SK-N-SH (cell line): ENCODE measurements around the gene SCN7A. TPM values are rescaled to one million over a fixed set of nuclear protein-coding genes. Genes with fewer than 3 reads are reported as not detected.

Experiments
- CTCF ChIA-PET: fragments of 300-600, 350-600 bp; formaldehyde crosslinking; extraction: SDS; loops from one replicate; lab custom pipeline; 2021; lab: Yijun Ruan, JAX
- POLR2A ChIA-PET: fragments of 350-600 bp; sonication (Branson Sonifier 250); formaldehyde crosslinking; extraction: SDS; loops from one replicate; lab custom pipeline; 2020; ENCODE audit warnings: antibody characterized with exemption, inconsistent platforms; lab: Yijun Ruan, JAX
- DNase-seq: peaks from one replicate; pipeline ENCODE4 v3.0.0; 2012
- H2AFZ ChIP-seq: fragments of 200-600 bp; sonication (generic); 2 replicates; pipeline ENCODE4 v1.8.1; 2016; ENCODE audit warnings: antibody characterized with exemption, mild to moderate bottlenecking, low read depth
- H3F3A ChIP-seq: fragments of 200-600 bp; sonication (generic); replicated peaks from 2 replicates; pipeline ENCODE3; 2016; ENCODE audit warnings: antibody characterized with exemption, mild to moderate bottlenecking; ENCODE audit not compliant: insufficient read depth
- H3K27ac ChIP-seq, 2 experiments: fragments of 200-500 bp in 1 of 2; fragments of 200-600 bp in 1 of 2; sonication (Bioruptor generic) in 1 of 2; sonication (generic), shearing (Covaris generic) in 1 of 2; 2 replicates each; pipeline versions ENCODE4 v1.5.1 to v1.6.1; 2014 to 2016; ENCODE audit warnings: low read depth in 2 of 2, inconsistent platforms in 1 of 2, low read length in 1 of 2, mild to moderate bottlenecking in 1 of 2, mixed read lengths in 1 of 2
- H3K27me3 ChIP-seq: fragments of 200-600 bp; sonication (generic), shearing (Covaris generic); 2 replicates; pipeline ENCODE4 v1.6.1; 2016; ENCODE audit warnings: mixed run types; ENCODE audit not compliant: insufficient read depth
- H3K36me3 ChIP-seq, 2 experiments: fragments of 200-500 bp in 1 of 2; fragments of 200-600 bp in 1 of 2; sonication (Bioruptor generic) in 1 of 2; sonication (generic) in 1 of 2; replicated peaks in 1 of 2; 2 replicates each; pipeline versions ENCODE3 to v1.5.1; 2014 to 2016; ENCODE audit warnings: low read length in 1 of 2, mild to moderate bottlenecking in 1 of 2; ENCODE audit not compliant: insufficient read depth in 2 of 2, control insufficient read depth in 1 of 2
- H3K4me1 ChIP-seq, 2 experiments: fragments of 200-500 bp in 1 of 2; fragments of 200-600 bp in 1 of 2; sonication (Bioruptor generic) in 1 of 2; sonication (generic), shearing (Covaris generic) in 1 of 2; 2 replicates each; pipeline versions ENCODE4 v1.5.1 to v1.6.1; 2014 to 2016; ENCODE audit warnings: low read depth in 1 of 2, low read length in 1 of 2, mixed run types in 1 of 2; ENCODE audit not compliant: insufficient read depth in 2 of 2, control insufficient read depth in 1 of 2
- H3K4me2 ChIP-seq: fragments of 200-600 bp; sonication (generic), shearing (Covaris generic); 2 replicates; pipeline ENCODE4 v1.6.1; 2017; ENCODE audit warnings: mixed run types
- H3K4me3 ChIP-seq, 2 experiments: fragments of 200-500 bp in 1 of 2; fragments of 200-600 bp in 1 of 2; sonication (Bioruptor generic) in 1 of 2; sonication (generic), shearing (Covaris generic) in 1 of 2; 2 replicates each; pipeline versions ENCODE4 v1.5.1 to v1.8.1; 2014 to 2016; ENCODE audit warnings: low read depth in 2 of 2, inconsistent platforms in 1 of 2, low read length in 1 of 2, mild to moderate bottlenecking in 1 of 2, mixed read lengths in 1 of 2, moderate library complexity in 1 of 2
- H3K79me2 ChIP-seq: fragments of 200-600 bp; sonication (generic); 2 replicates; pipeline ENCODE4 v1.8.1; 2017; ENCODE audit warnings: mild to moderate bottlenecking; ENCODE audit not compliant: insufficient read depth
- H3K9ac ChIP-seq: fragments of 200-600 bp; sonication (generic); 2 replicates; pipeline ENCODE4 v1.6.1; 2017; ENCODE audit warnings: mixed run types
- H3K9me2 ChIP-seq: fragments of 200-600 bp; sonication (generic); 2 replicates; pipeline ENCODE4 v1.6.1; 2017; ENCODE audit warnings: mixed run types
- H3K9me3 ChIP-seq: fragments of 200-600 bp; sonication (generic); 2 replicates; pipeline ENCODE4 v1.6.1; 2017; ENCODE audit warnings: mixed run types, mild to moderate bottlenecking, moderate library complexity
- H4K20me1 ChIP-seq: fragments of 200-600 bp; sonication (generic); 2 replicates; pipeline ENCODE4 v1.6.1; 2017; ENCODE audit warnings: mild to moderate bottlenecking, mixed run types; ENCODE audit not compliant: insufficient read depth
- CTCF ChIP-seq: fragments of 200-600 bp; sonication (generic); IDR thresholded peaks from 2 replicates; pipeline ENCODE4 v1.6.1; 2017; ENCODE audit warnings: antibody characterized with exemption, mild to moderate bottlenecking, moderate library complexity
- FOSL2 ChIP-seq: IDR thresholded peaks from 2 replicates; pipeline ENCODE4 v1.4.0; 2012; ENCODE audit warnings: low read depth, mild to moderate bottlenecking, moderate library complexity, borderline replicate concordance
- GATA2 ChIP-seq: sonication (generic); formaldehyde crosslinking; IDR thresholded peaks from 2 replicates; pipeline ENCODE4 v1.5.0; 2020; ENCODE audit warnings: mild to moderate bottlenecking, missing genetic modification reagents
- MAX ChIP-seq: IDR thresholded peaks from 2 replicates; pipeline ENCODE4 v1.4.0; 2012; ENCODE audit warnings: low read depth
- MEF2A ChIP-seq: IDR thresholded peaks from 2 replicates; pipeline ENCODE4 v1.4.0; 2012; ENCODE audit warnings: low read depth, borderline replicate concordance
- MXI1 ChIP-seq: IDR thresholded peaks from 2 replicates; pipeline ENCODE4 v1.6.1; 2012; ENCODE audit warnings: mild to moderate bottlenecking, low read depth, low read length, improper control_type of control experiment
- NRF1 ChIP-seq: IDR thresholded peaks from 2 replicates; pipeline ENCODE4 v1.6.1; 2012; ENCODE audit warnings: low read depth, mild to moderate bottlenecking, low read length
- POLR2AphosphoS5 ChIP-seq: IDR thresholded peaks from 2 replicates; pipeline ENCODE4 v1.6.1; 2012; ENCODE audit warnings: low read depth, low read length
- REST ChIP-seq: IDR thresholded peaks from 2 replicates; pipeline ENCODE4 v1.6.1; 2012; ENCODE audit warnings: mild to moderate bottlenecking, low read depth, low read length, moderate library complexity
- RXRA ChIP-seq: IDR thresholded peaks from 2 replicates; pipeline ENCODE4 v1.4.0; 2012; ENCODE audit warnings: low read depth, mild to moderate bottlenecking, borderline replicate concordance
- SIN3A ChIP-seq: IDR thresholded peaks from 2 replicates; pipeline ENCODE4 v1.6.1; 2012; ENCODE audit warnings: low read depth, mild to moderate bottlenecking, low read length, moderate library complexity, borderline replicate concordance
- SMC3 ChIP-seq: IDR thresholded peaks from 2 replicates; pipeline ENCODE4 v1.6.1; 2012; ENCODE audit warnings: low read depth, low read length, improper control_type of control experiment
- TAF1 ChIP-seq: IDR thresholded peaks from 2 replicates; pipeline ENCODE4 v1.6.1; 2012; ENCODE audit warnings: low read depth, mild to moderate bottlenecking, low read length, moderate library complexity, borderline replicate concordance
- TCF12 ChIP-seq: IDR thresholded peaks from 2 replicates; pipeline ENCODE4 v1.4.0; 2012
- TEAD4 ChIP-seq: IDR thresholded peaks from 2 replicates; pipeline ENCODE4 v1.4.0; 2012; ENCODE audit warnings: mild to moderate bottlenecking, borderline replicate concordance; ENCODE audit not compliant: insufficient read depth
- WGBS: methylation state at CpG from one replicate; pipeline ENCODE4 v1.1.6; 2017; ENCODE audit warnings: low lambda C conversion rate; 5-methylcytosine and 5-hydroxymethylcytosine counted together
- polyA plus RNA-seq, 3 experiments: library from polyadenylated mRNA; depleted of rRNA; stranded (reverse); fragments of >200 nt; gene quantifications; 2 replicates each; pipeline ENCODE4 v1.2.3, GENCODE V29; 2012
- TF ChIP-seq, protein P1 (sequence below): IDR thresholded peaks from 2 replicates; pipeline ENCODE4 v1.4.0; 2012; ENCODE audit warnings: low read depth, borderline replicate concordance
- TF ChIP-seq, protein P2 (sequence below): fragments of 150-350 bp; IDR thresholded peaks from 2 replicates; pipeline ENCODE4 v1.6.1; 2017; ENCODE audit warnings: antibody characterized with exemption, low read length, low read depth, borderline replicate concordance
- TF ChIP-seq, protein P3 (sequence below): fragments of 150-350 bp; IDR thresholded peaks from 2 replicates; pipeline ENCODE4 v1.6.1; 2016; ENCODE audit warnings: mild to moderate bottlenecking, low read depth, low read length

The SCN7A gene
- polyA plus RNA-seq, 1 of the 3 experiments (the other 2 are of a cell fraction) = 0.02 TPM

DNA sequence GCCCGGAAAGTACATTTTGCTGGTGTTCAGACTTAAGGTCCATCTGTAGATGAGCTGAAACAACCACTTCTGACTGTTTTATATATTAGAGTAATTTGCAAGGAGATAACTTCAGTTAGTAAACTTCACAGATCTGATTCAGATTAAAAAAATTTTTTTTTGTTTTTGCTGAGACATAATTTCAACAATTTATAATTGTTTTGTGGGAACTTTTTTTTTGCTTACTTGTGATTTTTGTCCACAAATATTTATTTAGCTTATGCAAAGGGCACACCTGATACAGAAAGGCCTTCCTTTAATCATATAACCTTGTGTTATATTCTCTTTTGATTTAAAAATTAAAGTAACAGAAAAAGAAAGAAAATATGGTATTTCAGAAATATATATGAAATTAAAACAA is 108.7 kb downstream of the SCN7A start (continued):
- no peak for TF ChIP-seq REST
- TF ChIP-seq MXI1 = no peak
- no peak for TF ChIP-seq CTCF
- no peak for TF ChIP-seq SMC3
- no peak for TF ChIP-seq GATA2 (CRISPR knock-in tag)
- TF ChIP-seq, protein P1, sequence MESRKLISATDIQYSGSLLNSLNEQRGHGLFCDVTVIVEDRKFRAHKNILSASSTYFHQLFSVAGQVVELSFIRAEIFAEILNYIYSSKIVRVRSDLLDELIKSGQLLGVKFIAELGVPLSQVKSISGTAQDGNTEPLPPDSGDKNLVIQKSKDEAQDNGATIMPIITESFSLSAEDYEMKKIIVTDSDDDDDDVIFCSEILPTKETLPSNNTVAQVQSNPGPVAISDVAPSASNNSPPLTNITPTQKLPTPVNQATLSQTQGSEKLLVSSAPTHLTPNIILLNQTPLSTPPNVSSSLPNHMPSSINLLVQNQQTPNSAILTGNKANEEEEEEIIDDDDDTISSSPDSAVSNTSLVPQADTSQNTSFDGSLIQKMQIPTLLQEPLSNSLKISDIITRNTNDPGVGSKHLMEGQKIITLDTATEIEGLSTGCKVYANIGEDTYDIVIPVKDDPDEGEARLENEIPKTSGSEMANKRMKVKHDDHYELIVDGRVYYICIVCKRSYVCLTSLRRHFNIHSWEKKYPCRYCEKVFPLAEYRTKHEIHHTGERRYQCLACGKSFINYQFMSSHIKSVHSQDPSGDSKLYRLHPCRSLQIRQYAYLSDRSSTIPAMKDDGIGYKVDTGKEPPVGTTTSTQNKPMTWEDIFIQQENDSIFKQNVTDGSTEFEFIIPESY = no peak
- no peak for TF ChIP-seq TEAD4
- TF ChIP-seq, all 33 proteins: peak for 0

GRCh38 chr2:166384774-166385173 is 109.3 kb downstream of the SCN7A start:
- WGBS = 62% methylated on average over 8 of the region's 8 CpGs
- no peak for TF ChIP-seq NRF1
- no peak for TF ChIP-seq POLR2AphosphoS5
- no peak for TF ChIP-seq MEF2A
- TF ChIP-seq TCF12 = no peak
- TF ChIP-seq, protein P2, sequence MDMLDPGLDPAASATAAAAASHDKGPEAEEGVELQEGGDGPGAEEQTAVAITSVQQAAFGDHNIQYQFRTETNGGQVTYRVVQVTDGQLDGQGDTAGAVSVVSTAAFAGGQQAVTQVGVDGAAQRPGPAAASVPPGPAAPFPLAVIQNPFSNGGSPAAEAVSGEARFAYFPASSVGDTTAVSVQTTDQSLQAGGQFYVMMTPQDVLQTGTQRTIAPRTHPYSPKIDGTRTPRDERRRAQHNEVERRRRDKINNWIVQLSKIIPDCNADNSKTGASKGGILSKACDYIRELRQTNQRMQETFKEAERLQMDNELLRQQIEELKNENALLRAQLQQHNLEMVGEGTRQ = no peak
- no peak for TF ChIP-seq TEAD4
- TF ChIP-seq RXRA = no peak
- TF ChIP-seq, protein P3, sequence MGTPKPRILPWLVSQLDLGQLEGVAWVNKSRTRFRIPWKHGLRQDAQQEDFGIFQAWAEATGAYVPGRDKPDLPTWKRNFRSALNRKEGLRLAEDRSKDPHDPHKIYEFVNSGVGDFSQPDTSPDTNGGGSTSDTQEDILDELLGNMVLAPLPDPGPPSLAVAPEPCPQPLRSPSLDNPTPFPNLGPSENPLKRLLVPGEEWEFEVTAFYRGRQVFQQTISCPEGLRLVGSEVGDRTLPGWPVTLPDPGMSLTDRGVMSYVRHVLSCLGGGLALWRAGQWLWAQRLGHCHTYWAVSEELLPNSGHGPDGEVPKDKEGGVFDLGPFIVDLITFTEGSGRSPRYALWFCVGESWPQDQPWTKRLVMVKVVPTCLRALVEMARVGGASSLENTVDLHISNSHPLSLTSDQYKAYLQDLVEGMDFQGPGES = no peak
- peak; percentile 70 for TF ChIP-seq CTCF
- TF ChIP-seq MAX = no peak
- TF ChIP-seq TAF1 = no peak
- TF ChIP-seq SIN3A = no peak
- no peak for TF ChIP-seq FOSL2

More at GRCh38 chr2:166384774-166385173, 109.3 kb downstream of the SCN7A start:
- H3F3A ChIP-seq = no peaks in the 10 kb centered on the region
- no peak overlapping the region for H3K27ac ChIP-seq
- no peaks in the 10 kb centered on the region for H4K20me1 ChIP-seq
- peak; percentile 42 for DNase-seq
- H3K9me2 ChIP-seq = no peaks in the 10 kb centered on the region
- no peak overlapping the region for H3K4me3 ChIP-seq
- ChIA-PET CTCF (interaction anchor here (0.7 to 4.0 kb wide), 16 partner anchors 9 to 207 kb away, joined by 3 to 28 read pairs (median 4); partner anchors contain the start of gene SCN9A), POLR2A (no interaction called here)
- H3K9me3 ChIP-seq = no peaks in the 10 kb centered on the region; the same call in 1 of the 2 replicates
- no peaks in the 10 kb centered on the region for H3K27me3 ChIP-seq
- no peak overlapping the region for H3K4me2 ChIP-seq
- peak overlapping the region; percentile 83; the same call in 1 of the 2 replicates for H2AFZ ChIP-seq
- H3K79me2 ChIP-seq = no peaks in the 10 kb centered on the region
- no peaks in the 10 kb centered on the region for H3K36me3 ChIP-seq
- no peaks in the 10 kb centered on the region for H3K4me1 ChIP-seq
- H3K9ac ChIP-seq = no peak overlapping the region
